ENCODE results near the gene PIP5K1B. TPM values are rescaled to one million over a fixed set of nuclear protein-coding genes. Genes with fewer than 3 reads are reported as not detected.
A peak's percentile ranks its signal among the peaks of the same experiment; 100 is the strongest.

The PIP5K1B gene
- total and polyA plus RNA-seq, 2 experiments from 2014 or later = 1.3 to 2.8 TPM

DNA sequence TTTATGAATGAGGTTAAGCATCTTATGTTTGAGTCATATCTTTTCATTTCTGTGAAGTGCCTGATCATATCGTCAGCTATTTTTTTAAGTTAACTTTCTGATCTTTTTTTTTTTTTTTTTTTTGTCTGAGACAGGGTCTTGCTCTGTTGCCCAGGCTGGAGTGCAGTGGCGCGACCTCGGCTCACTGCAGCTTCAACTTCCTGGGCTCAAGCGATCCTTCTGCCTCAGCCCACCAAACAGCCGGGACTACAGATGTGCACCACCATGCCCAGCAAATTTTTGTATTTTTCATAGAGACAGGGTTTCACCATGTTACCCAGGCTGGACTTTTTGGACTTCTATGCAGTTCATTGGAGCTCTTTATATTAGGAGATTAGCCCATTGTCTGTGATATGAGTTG lies 168.1 kb downstream of the PIP5K1B start:
- Histone ChIP-seq H3K4me3 (no peak overlapping the region), H3K27ac (ENCODE audit: low read depth) (peak overlapping the region; percentile 89), H4K20me1 (replicated peaks; ENCODE audit: insufficient read depth) (no peaks in the 10 kb centered on the region), H3K4me1 (ENCODE audit: insufficient read depth) (peaks cover 69% of the 10 kb centered on the region), H2AFZ (no peak overlapping the region), H3K4me2 (peak overlapping the region; percentile 30; the same call in 1 of the 2 replicates), H3K36me3 (ENCODE audit: insufficient read depth) (no peaks in the 10 kb centered on the region), H3K27me3 (ENCODE audit: insufficient read depth) (no peaks in the 10 kb centered on the region), H3K79me2 (replicated peaks; ENCODE audit: insufficient read depth) (no peaks in the 10 kb centered on the region), H3K9me2 (ENCODE audit: insufficient read depth) (peaks cover 8% of the 10 kb centered on the region), H3F3A (replicated peaks; ENCODE audit: low read depth) (no peaks in the 10 kb centered on the region)
- no peak for DNase-seq (ENCODE audit: low spot score)
- no peak for TF ChIP-seq ETS1 (IDR thresholded peaks at IDR 0.05)
- TF ChIP-seq, protein P1, sequence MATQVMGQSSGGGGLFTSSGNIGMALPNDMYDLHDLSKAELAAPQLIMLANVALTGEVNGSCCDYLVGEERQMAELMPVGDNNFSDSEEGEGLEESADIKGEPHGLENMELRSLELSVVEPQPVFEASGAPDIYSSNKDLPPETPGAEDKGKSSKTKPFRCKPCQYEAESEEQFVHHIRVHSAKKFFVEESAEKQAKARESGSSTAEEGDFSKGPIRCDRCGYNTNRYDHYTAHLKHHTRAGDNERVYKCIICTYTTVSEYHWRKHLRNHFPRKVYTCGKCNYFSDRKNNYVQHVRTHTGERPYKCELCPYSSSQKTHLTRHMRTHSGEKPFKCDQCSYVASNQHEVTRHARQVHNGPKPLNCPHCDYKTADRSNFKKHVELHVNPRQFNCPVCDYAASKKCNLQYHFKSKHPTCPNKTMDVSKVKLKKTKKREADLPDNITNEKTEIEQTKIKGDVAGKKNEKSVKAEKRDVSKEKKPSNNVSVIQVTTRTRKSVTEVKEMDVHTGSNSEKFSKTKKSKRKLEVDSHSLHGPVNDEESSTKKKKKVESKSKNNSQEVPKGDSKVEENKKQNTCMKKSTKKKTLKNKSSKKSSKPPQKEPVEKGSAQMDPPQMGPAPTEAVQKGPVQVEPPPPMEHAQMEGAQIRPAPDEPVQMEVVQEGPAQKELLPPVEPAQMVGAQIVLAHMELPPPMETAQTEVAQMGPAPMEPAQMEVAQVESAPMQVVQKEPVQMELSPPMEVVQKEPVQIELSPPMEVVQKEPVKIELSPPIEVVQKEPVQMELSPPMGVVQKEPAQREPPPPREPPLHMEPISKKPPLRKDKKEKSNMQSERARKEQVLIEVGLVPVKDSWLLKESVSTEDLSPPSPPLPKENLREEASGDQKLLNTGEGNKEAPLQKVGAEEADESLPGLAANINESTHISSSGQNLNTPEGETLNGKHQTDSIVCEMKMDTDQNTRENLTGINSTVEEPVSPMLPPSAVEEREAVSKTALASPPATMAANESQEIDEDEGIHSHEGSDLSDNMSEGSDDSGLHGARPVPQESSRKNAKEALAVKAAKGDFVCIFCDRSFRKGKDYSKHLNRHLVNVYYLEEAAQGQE (IDR thresholded peaks at IDR 0.05; ENCODE audit: unreplicated experiment) = no peak
- TF ChIP-seq POLR2AphosphoS5 (IDR thresholded peaks at IDR 0.05; ENCODE audit: low read depth) = no peak
- TF ChIP-seq CTCF (conservative IDR thresholded peaks at IDR 0.05; ENCODE audit: low read depth in 2 of 2) = no peak
- TF ChIP-seq STAT1 (IDR thresholded peaks at IDR 0.05; ENCODE audit: unreplicated experiment) = no peak
- TF ChIP-seq EZH2 (IDR thresholded peaks at IDR 0.05; ENCODE audit: low read depth, unreplicated experiment) = no peak
- TF ChIP-seq NANOG (IDR thresholded peaks at IDR 0.05; ENCODE audit: borderline replicate concordance) = no peak
- TF ChIP-seq, protein P2, sequence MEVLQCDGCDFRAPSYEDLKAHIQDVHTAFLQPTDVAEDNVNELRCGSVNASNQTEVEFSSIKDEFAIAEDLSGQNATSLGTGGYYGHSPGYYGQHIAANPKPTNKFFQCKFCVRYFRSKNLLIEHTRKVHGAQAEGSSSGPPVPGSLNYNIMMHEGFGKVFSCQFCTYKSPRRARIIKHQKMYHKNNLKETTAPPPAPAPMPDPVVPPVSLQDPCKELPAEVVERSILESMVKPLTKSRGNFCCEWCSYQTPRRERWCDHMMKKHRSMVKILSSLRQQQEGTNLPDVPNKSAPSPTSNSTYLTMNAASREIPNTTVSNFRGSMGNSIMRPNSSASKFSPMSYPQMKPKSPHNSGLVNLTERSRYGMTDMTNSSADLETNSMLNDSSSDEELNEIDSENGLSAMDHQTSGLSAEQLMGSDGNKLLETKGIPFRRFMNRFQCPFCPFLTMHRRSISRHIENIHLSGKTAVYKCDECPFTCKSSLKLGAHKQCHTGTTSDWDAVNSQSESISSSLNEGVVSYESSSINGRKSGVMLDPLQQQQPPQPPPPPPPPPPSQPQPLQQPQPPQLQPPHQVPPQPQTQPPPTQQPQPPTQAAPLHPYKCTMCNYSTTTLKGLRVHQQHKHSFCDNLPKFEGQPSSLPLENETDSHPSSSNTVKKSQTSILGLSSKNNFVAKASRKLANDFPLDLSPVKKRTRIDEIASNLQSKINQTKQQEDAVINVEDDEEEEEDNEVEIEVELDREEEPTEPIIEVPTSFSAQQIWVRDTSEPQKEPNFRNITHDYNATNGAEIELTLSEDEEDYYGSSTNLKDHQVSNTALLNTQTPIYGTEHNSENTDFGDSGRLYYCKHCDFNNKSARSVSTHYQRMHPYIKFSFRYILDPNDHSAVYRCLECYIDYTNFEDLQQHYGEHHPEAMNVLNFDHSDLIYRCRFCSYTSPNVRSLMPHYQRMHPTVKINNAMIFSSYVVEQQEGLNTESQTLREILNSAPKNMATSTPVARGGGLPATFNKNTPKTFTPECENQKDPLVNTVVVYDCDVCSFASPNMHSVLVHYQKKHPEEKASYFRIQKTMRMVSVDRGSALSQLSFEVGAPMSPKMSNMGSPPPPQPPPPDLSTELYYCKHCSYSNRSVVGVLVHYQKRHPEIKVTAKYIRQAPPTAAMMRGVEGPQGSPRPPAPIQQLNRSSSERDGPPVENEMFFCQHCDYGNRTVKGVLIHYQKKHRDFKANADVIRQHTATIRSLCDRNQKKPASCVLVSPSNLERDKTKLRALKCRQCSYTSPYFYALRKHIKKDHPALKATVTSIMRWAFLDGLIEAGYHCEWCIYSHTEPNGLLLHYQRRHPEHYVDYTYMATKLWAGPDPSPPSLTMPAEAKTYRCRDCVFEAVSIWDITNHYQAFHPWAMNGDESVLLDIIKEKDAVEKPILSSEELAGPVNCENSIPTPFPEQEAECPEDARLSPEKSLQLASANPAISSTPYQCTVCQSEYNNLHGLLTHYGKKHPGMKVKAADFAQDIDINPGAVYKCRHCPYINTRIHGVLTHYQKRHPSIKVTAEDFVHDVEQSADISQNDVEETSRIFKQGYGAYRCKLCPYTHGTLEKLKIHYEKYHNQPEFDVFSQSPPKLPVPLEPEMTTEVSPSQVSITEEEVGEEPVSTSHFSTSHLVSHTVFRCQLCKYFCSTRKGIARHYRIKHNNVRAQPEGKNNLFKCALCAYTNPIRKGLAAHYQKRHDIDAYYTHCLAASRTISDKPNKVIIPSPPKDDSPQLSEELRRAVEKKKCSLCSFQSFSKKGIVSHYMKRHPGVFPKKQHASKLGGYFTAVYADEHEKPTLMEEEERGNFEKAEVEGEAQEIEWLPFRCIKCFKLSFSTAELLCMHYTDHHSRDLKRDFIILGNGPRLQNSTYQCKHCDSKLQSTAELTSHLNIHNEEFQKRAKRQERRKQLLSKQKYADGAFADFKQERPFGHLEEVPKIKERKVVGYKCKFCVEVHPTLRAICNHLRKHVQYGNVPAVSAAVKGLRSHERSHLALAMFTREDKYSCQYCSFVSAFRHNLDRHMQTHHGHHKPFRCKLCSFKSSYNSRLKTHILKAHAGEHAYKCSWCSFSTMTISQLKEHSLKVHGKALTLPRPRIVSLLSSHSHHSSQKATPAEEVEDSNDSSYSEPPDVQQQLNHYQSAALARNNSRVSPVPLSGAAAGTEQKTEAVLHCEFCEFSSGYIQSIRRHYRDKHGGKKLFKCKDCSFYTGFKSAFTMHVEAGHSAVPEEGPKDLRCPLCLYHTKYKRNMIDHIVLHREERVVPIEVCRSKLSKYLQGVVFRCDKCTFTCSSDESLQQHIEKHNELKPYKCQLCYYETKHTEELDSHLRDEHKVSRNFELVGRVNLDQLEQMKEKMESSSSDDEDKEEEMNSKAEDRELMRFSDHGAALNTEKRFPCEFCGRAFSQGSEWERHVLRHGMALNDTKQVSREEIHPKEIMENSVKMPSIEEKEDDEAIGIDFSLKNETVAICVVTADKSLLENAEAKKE (CRISPR knock-in tag; IDR thresholded peaks at IDR 0.05) = no peak
- TF ChIP-seq CREB1 (CRISPR knock-in tag; IDR thresholded peaks at IDR 0.05; ENCODE audit: low read depth) = no peak
- TF ChIP-seq ZNF331 (CRISPR knock-in tag; IDR thresholded peaks at IDR 0.05; ENCODE audit: low read depth) = no peak
- no peak for TF ChIP-seq JUNB (IDR thresholded peaks at IDR 0.05; ENCODE audit: unreplicated experiment)
- no peak for TF ChIP-seq EZH2phosphoT487 (IDR thresholded peaks at IDR 0.05; ENCODE audit: unreplicated experiment)
- no peak overlapping the region for H3K4me3 Mint-ChIP-seq
- H3K27me3 Mint-ChIP-seq (ENCODE audit: insufficient read depth, low read depth, poor library complexity) = no peaks in the 10 kb centered on the region
- no peak for ATAC-seq
- H3K9me3 Mint-ChIP-seq = no peaks in the 10 kb centered on the region
- peaks cover 78% of the 10 kb centered on the region for H3K4me1 Mint-ChIP-seq
- no peaks in the 10 kb centered on the region for H3K36me3 Mint-ChIP-seq (ENCODE audit: low read depth)
- H3K27ac Mint-ChIP-seq = peak overlapping the region; percentile 99

All from GM23338 (cell line).